Left ventricle myocardium inferior (tissue), 1 donor: Measurements from ENCODE around the gene LYPD3. TPM values are rescaled to one million over a fixed set of nuclear protein-coding genes. Genes with fewer than 3 reads are reported as not detected.

Experiments
- DNase-seq: peaks from one replicate; pipeline ENCODE4 v3.0.0-alpha.2; 2020
- H3K27ac ChIP-seq: fragments of 200-600 bp; replicated peaks from 2 replicates; pipeline ENCODE4 v1.8.0; 2021
- H3K27me3 ChIP-seq: fragments of 200-600 bp; 2 replicates; pipeline ENCODE4 v1.8.0; 2021; ENCODE audit warnings: low read depth
- H3K36me3 ChIP-seq: fragments of 200-600 bp; 2 replicates; pipeline ENCODE4 v1.8.0; 2021
- H3K4me1 ChIP-seq: fragments of 200-600 bp; 2 replicates; pipeline ENCODE4 v1.8.0; 2021
- H3K4me3 ChIP-seq: fragments of 200-600 bp; 2 replicates; pipeline ENCODE4 v1.8.0; 2021; ENCODE audit warnings: mild to moderate bottlenecking, moderate library complexity
- H3K9me3 ChIP-seq: fragments of 200-600 bp; replicated peaks from 2 replicates; pipeline ENCODE4 v1.8.0; 2021
- intact Hi-C: fragments of 100-400 bp; cut with micrococcal nuclease; formaldehyde crosslinking; loops from one replicate; pipeline ENCODE4 v1.11.0; 2022
- total RNA-seq: library from RNA; stranded (reverse); fragmentation: NEBNext Ultra II Directional; extraction: Animal tissue kit (Norgen Biotek cat#: 25700); gene quantifications from one replicate; pipeline ENCODE4 v1.2.1, GENCODE V29; 2021
- TF ChIP-seq, protein P1 (sequence below): fragments of 200-600 bp; IDR thresholded peaks from 2 replicates; pipeline ENCODE4 v1.8.0; 2021; ENCODE audit warnings: antibody characterized with exemption, mild to moderate bottlenecking, borderline replicate concordance
- donor health status: DM: no; HTN: yes; CAD: no; lungs with severe emphysema.

The LYPD3 gene
- total RNA-seq, 1 donor from 2014 or later = 0.38 TPM

DNA sequence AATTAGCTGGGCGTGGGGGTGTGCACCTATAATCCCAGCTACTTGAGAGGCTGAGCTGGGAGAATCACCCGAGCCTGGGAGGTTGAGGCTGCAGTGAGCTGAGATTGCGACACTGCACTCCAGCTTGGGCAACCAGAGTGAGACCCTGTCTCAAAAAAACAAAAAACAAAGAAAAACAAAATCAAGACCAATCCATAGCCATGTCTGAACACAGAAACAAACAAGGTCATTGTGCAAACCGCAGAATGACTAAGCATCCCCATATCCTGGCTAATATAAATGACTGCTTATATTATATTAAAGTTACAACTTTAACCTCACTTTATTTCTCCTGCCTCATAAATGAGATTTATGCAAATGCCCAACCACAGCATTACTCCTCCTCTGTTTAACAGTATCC is 2.3 kb upstream of the LYPD3 start:
- intact Hi-C loops = no loop called here
- H3K27me3 ChIP-seq = peaks cover 16% of the 10 kb centered on the region
- no peak for DNase-seq
- H3K36me3 ChIP-seq = no peaks in the 10 kb centered on the region
- no peak overlapping the region for H3K4me3 ChIP-seq
- TF ChIP-seq, protein P1, sequence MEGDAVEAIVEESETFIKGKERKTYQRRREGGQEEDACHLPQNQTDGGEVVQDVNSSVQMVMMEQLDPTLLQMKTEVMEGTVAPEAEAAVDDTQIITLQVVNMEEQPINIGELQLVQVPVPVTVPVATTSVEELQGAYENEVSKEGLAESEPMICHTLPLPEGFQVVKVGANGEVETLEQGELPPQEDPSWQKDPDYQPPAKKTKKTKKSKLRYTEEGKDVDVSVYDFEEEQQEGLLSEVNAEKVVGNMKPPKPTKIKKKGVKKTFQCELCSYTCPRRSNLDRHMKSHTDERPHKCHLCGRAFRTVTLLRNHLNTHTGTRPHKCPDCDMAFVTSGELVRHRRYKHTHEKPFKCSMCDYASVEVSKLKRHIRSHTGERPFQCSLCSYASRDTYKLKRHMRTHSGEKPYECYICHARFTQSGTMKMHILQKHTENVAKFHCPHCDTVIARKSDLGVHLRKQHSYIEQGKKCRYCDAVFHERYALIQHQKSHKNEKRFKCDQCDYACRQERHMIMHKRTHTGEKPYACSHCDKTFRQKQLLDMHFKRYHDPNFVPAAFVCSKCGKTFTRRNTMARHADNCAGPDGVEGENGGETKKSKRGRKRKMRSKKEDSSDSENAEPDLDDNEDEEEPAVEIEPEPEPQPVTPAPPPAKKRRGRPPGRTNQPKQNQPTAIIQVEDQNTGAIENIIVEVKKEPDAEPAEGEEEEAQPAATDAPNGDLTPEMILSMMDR = no peak
- no peak overlapping the region for H3K27ac ChIP-seq
- H3K9me3 ChIP-seq = no peaks in the 10 kb centered on the region
- peaks cover 21% of the 10 kb centered on the region for H3K4me1 ChIP-seq

DNA sequence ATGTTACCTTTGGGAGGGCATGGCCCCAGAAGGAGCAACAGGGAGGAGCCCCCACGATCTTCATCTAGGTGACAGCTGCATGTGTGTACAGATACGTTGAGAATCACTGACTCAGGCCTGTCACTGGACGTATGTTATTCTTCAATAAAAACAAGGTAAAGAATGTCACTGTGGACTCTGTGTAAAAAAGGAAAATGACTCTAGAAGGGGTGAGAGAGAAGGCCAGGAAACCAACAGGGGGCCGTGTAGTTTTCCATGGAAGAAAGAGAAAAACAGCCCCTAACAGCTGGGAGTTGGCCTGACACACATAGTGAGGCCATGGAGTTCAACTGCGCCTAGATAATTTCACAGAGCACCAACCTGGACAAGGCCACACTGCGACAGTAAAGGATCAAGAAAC is 1.9 kb upstream of the LYPD3 start:
- H3K36me3 ChIP-seq = no peaks in the 10 kb centered on the region
- H3K9me3 ChIP-seq = no peaks in the 10 kb centered on the region
- DNase-seq = no peak
- H3K27ac ChIP-seq = no peak overlapping the region
- H3K27me3 ChIP-seq = peaks cover 16% of the 10 kb centered on the region
- intact Hi-C loops = no loop called here
- peaks cover 22% of the 10 kb centered on the region for H3K4me1 ChIP-seq
- TF ChIP-seq, protein P1 = no peak
- H3K4me3 ChIP-seq = no peak overlapping the region

DNA sequence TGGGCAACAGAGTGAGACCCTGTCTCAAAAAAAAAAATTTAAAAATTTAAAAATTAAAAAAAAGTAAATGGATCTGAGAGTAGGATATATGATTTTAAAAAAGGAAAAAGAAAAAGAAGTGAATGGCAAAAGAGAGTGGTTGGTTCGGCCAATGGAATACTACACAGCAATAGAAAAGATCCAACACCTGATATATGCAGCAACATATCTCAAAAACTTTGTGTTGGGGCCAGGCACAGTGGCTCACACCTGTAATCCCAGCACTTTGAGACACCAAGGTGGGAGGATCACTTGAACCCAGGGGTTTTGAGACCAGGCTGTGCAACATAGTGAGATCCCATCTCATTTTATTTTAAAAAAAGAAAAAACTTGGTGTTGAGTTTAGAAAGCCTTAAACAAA is 1.4 kb upstream of the LYPD3 start:
- Histone ChIP-seq H3K4me3 (no peak overlapping the region), H3K27me3 (peaks cover 16% of the 10 kb centered on the region), H3K36me3 (no peaks in the 10 kb centered on the region), H3K9me3 (no peaks in the 10 kb centered on the region), H3K4me1 (peaks cover 22% of the 10 kb centered on the region), H3K27ac (no peak overlapping the region)
- intact Hi-C loops = no loop called here
- TF ChIP-seq, protein P1 = no peak
- no peak for DNase-seq

DNA sequence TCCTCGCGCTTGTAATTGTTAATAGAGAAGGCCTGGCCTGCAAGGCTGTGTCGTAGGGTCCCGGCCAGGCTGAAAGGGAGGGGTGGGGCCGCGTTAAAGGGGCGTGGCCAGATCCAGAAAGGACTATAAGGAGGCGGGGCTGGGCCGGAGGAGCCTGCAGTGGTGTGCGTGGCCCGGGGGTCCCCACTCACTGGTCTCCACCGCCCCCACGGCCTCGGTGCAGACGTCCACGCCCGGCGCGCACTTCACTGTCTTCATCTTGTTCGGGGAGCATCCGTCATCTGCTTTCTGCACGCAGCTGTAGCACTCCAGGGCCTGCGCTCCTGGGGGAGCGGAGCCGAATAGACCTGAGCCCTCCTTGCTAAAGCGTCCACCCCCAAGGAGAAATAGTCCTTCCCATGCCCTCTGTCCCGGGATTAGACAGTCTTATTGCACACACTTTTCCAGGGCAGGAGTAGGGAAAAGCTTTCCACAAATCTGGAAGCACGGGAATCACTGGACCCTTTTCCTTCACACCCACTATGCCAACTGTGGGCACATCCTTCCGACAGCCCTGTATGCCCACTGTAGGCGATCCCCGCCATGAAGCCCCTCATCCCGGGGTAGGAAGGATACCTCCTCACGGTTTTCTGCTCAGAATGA is 1.2 kb downstream of the LYPD3 start:
- peaks cover 16% of the 10 kb centered on the region for H3K27me3 ChIP-seq
- DNase-seq = peak; percentile 78
- intact Hi-C loops = no loop called here
- TF ChIP-seq, protein P1 = no peak
- no peaks in the 10 kb centered on the region for H3K36me3 ChIP-seq
- H3K27ac ChIP-seq = peak overlapping the region; percentile 84
- peak overlapping the region; percentile 72 for H3K4me3 ChIP-seq
- no peaks in the 10 kb centered on the region for H3K9me3 ChIP-seq
- H3K4me1 ChIP-seq = peaks cover 22% of the 10 kb centered on the region

DNA sequence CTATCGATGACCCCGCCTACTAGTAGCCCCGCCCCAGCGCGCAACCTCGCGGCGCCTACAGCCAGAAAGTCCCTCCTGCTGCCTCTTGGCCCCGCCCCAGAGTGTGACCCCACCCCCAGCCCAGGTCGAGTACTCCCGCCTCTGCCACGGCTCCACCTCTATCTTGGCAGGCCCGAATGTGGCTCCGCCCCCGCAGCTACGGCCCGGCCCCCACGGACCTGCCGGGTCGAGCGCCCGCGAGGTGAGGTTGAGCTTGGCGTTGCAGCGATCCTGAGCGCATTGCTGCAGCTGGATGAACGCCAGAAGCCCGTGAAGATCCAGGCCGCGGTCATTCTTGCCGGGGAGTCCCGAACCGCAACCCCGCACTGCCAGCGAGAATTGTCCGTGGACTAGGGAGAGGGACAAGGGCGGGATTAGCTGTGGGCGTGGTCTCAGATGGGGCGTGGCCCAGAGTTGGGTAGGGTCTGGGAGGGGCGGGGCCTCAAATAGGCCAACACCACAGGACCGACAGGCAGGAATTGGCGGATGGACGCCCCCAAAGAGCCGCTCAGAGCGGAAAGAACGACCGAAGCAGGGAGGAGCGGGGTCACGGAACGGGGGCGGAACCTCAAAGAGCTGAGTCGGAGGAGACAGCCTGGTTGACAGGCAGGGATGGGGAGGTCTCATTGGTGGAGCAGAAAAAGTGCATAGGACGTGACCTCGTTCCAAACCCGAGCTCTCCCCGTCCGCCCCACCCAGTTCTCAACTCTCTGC is 1.9 kb downstream of the LYPD3 start:
- Histone ChIP-seq H3K36me3 (no peaks in the 10 kb centered on the region), H3K27ac (peak overlapping the region; percentile 84), H3K4me1 (peaks cover 22% of the 10 kb centered on the region), H3K27me3 (peaks cover 16% of the 10 kb centered on the region), H3K9me3 (no peaks in the 10 kb centered on the region), H3K4me3 (peak overlapping the region; percentile 72)
- peak; percentile 98 for DNase-seq
- TF ChIP-seq, protein P1 = no peak
- intact Hi-C loops = no loop called here
